VCaP (cell line): ENCODE measurements around the gene VAPA.
"Not testable (repeated sequence)": the region's sequence is repeated elsewhere in the genome, so short reads cannot be mapped to it uniquely, and the experiment has no call there.

Source experiments
- H3K27ac ChIP-seq: fragments of 450-650 bp; 2 replicates; pipeline ENCODE4 v1.5.1; 2017
- CTCF ChIP-seq: fragments of 450-650 bp; conservative IDR thresholded peaks from 2 replicates; pipeline ENCODE4 v1.5.1; 2017; ENCODE audit warnings: mild to moderate bottlenecking, moderate library complexity

Gene VAPA

GRCh38 chr18:9901377-9901776, 12.4 kb upstream of the VAPA start:
- no peak for TF ChIP-seq CTCF
- H3K27ac ChIP-seq, result no peak overlapping the region

GRCh38 chr18:9902264-9902663, 11.6 kb upstream of the VAPA start:
- H3K27ac ChIP-seq, result not testable (repeated sequence)

GRCh38 chr18:9902832-9903231, 11.0 kb upstream of the VAPA start:
- no peak for TF ChIP-seq CTCF
- no peak overlapping the region for H3K27ac ChIP-seq

- no peak overlapping the region for H3K27ac ChIP-seq
- no peak for TF ChIP-seq CTCF
Measured at GRCh38 chr18:9905401-9905922, 8.4 kb upstream of the VAPA start.

- no peak for TF ChIP-seq CTCF
- no peak overlapping the region for H3K27ac ChIP-seq
Measured at GRCh38 chr18:9906481-9906880, 7.3 kb upstream of the VAPA start.

- TF ChIP-seq CTCF, result no peak
Measured at GRCh38 chr18:9907867-9908266, 5.9 kb upstream of the VAPA start.

GRCh38 chr18:9910071-9910470, 3.7 kb upstream of the VAPA start:
- TF ChIP-seq CTCF, result no peak
- no peak overlapping the region for H3K27ac ChIP-seq

More at GRCh38 chr18:9907867-9908266, 5.9 kb upstream of the VAPA start:
- H3K27ac ChIP-seq, result no peak overlapping the region

GRCh38 chr18:9910661-9911060, 3.2 kb upstream of the VAPA start:
- H3K27ac ChIP-seq, result no peak overlapping the region
- TF ChIP-seq CTCF, result no peak
